NCI-H146 (cell line): Measurements from ENCODE around the gene CDKAL1.
A peak's percentile ranks its signal among the peaks of the same experiment; 100 is the strongest.
"Not testable (repeated sequence)": the region's sequence is repeated elsewhere in the genome, so short reads cannot be mapped to it uniquely, and the experiment has no call there.

ENCODE experiments used
- DNase-seq: peaks from one replicate; lab custom pipeline; 2025; lab: John Stamatoyannopoulos, UW

The CDKAL1 gene

DNA sequence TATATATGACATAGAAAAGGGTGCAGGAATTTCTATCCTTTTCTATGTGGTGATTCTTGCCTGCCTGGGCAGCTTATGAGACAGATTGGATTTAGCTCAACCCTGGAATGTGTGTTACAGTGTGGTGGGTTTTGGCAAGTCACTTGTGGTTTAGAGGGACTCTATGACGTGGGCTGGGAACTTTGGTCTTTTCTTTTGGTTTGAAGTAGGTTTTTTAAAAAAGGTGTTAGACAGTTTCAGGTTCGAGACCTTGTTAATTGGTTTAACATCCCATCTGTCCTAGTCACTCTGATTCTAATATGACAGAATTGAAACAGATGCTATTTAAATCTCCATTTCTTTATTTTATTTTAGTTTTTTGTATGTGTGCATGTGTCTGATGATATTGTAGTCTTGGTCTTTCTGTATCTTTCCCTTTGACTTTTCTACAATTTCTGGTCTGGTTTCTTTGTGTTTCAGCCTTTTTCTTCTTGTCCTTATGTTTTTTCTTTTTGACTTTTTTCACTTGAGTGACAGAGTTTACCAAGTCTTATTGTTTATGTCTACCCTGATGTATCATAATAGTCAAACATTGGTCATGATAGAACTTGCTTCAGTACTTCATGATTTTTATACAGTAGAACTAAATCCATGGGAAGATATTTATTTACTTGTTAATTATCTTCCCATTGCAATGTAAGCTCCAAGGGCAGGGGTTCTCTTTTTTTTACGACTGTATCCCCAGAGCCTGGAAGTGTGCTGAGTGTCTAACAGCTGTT, 174.3 kb downstream of the CDKAL1 start:
- no peak for DNase-seq

GRCh38 chr6:20709451-20709850, 175.2 kb downstream of the CDKAL1 start:
- DNase-seq = no peak

GRCh38 chr6:20710341-20710740, 176.1 kb downstream of the CDKAL1 start:
- DNase-seq = no peak

GRCh38 chr6:20711518-20711917, 177.3 kb downstream of the CDKAL1 start:
- no peak for DNase-seq

GRCh38 chr6:20712011-20712410, 177.8 kb downstream of the CDKAL1 start:
- no peak for DNase-seq

- DNase-seq = no peak
Observed at GRCh38 chr6:20715135-20715806, 181.0 kb downstream of the CDKAL1 start.

DNA sequence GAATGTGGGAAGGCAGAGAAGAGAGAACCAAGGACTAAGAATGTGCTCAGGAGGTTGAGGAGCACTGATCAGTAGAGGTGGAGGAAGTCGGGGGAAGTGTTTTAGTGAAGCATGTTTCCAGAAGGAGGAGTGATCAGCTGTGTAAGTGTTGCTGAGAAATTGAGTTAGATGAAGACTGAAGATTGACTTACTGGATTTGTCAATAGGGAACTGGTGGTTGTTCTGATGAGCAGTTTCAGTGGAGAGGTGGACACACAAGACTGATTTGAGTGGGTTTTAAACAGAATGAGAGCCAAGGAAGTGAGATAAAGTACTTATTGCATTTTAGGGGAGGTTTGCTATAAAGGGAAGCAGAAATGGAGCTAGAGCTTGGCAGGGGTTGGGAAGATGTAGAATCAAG, 182.6 kb downstream of the CDKAL1 start:
- no peak for DNase-seq

DNA sequence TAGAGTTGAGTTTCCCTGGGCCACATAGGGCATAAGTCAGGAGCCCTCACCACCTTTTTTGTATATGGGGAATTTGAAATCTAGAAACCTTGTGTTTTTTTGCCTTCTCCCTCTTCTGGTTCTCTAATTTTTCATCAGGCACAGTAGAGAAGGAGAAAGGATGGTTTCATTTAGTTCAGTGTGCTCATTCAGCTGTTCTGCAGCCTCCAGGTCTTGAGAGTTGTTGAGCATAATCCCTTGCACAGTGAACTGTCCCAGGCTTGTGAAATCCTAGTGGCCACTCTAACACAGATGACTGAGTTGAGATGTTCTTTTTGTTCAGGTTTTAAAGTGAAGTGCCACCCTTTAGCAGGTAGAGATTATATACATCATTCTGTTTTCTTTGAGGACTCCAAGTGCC, 183.5 kb downstream of the CDKAL1 start:
- no peak for DNase-seq

- no peak for DNase-seq
Observed at GRCh38 chr6:20718705-20719653, 184.7 kb downstream of the CDKAL1 start.

- no peak for DNase-seq
Observed at GRCh38 chr6:20719980-20720379, 185.7 kb downstream of the CDKAL1 start.

GRCh38 chr6:20721121-20721520, 186.9 kb downstream of the CDKAL1 start:
- DNase-seq = not testable (repeated sequence)

- no peak for DNase-seq
Observed at GRCh38 chr6:20722455-20722854, 188.2 kb downstream of the CDKAL1 start.

DNA sequence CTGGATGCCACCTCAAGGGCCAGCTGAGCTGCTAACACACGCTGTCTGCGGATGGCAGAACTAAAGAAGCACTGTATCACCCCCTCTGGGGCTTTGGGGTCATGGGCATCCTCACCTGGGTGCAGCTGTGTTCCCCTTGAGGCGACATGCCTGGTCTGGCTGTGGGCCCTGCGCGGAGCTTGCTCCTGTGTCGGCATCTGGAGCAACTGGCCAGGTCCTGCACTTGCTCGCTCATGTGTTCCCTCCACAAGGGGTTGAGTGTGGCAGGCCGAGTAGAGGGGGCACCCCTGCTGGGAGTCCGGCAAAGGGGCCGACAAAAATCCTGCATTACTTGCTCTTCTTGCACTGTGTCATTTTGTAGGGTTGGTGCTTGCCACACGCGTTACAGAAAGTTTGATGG, 189.0 kb downstream of the CDKAL1 start:
- DNase-seq = no peak

DNA sequence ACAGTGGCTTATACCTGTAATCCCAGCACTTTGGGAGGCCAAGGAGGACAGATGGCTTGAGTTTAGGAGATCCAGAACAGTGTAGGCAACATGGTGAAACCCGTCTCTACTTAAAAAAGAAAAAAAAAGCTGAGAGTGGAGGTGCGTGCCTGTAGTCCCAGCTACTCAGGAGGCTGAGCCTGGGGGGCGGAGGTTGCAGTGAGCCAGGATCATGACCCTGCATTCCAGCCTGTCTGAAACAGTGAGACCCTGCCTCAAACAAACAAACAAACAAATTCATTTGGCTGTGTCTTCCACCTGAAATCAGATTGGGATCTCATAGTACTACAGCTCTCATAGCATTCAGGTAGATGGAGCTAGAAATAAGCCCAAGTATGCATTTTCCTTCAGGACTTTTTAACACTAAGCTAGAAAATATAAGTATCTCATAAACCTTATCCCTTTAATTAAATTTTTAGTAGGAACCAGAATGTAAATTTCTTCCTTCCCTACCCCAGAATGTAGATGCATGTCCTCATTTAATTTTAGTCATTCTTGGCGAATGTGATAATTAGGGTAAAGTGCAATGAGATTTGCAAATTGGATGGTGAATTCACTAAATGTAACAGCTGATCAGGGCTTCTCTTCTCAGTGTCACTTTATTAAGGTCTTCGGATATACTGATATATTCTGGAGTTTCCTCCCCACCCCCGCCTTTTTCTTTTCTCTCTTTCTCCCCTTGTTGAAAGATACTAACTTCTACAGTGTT, 190.4 kb downstream of the CDKAL1 start:
- DNase-seq = no peak

- not testable (repeated sequence) for DNase-seq
Observed at GRCh38 chr6:20725235-20725634, 191.0 kb downstream of the CDKAL1 start.

DNA sequence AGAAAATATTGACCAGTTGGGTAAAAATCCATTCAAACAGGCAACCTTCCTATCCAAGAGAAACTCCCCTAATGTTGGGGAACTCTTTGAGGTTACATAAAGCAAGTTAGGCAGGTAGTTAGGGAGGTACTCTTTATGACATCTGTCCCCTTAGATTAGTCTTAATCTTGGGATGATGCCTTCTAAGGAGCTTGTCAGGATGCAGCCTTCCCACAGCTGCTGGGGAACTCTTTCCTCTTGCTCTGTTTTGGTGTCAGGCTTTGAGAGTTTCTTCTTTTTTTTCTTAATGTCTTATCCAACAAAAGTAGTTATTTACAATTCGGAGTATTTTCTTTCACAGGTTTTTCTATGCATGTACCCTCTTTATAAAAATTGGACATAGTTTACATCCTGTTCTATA, 194.8 kb downstream of the CDKAL1 start:
- no peak for DNase-seq

DNA sequence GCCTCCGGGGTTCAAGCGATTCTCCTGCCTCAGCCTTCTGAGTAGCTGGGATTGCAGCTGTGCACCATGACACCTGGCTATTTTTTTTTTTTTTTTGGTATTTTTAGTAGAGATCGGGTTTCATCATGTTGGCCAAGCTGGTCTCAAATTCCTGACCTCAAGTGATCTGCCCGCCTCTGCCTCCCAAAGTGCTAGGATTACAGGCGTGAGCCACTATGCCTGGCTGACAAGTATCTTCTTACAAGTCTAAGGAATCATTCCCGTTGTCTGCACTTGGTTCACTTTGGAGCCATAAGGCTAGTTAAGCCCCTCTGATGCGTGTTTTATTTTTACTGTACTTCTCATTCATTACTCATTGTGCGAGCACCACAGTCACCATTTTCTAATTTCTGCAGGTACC, 198.1 kb downstream of the CDKAL1 start:
- DNase-seq = peak; percentile 52

DNA sequence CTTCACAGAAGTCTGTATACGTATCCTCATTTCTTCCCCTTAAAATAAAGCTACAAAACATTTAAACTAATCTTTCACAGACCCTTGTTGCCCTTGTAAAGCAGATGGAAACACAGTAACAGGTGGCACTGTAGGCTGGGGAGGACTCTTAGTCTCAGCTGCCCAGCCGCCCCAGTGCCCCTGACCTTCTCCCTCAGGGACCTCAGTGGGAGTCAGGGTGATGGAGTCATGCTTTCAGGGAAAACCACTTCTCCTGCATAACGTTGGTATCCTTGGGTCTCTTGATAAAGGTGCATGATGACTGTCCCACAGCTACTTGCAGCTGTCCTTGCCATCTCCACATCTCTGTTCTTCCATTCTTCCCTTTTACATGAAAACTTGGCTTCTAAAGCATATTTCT, 198.6 kb downstream of the CDKAL1 start:
- peak; percentile 11 for DNase-seq

GRCh38 chr6:20737912-20738311, 203.7 kb downstream of the CDKAL1 start:
- DNase-seq = no peak

DNA sequence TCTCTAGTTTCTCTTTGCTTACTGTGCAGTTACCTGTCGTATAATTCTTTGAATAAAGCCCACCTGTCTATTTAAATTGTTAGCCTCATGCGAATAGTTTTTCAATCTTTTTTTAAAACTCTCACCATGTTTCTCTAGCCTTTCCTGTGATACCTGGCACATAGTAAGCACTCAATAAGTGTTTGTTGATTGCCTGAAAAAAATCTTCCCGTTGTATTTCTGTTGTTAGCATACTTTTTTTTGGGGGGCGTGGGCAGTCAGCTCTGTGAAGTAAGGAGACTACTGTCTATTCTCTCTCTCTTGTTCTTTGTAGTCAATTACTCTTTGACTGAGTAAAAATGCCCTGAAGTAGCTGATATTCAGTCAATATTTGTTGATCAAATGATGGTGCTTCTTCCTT, 205.8 kb downstream of the CDKAL1 start:
- no peak for DNase-seq

- DNase-seq = no peak
Observed at GRCh38 chr6:20740727-20741126, 206.5 kb downstream of the CDKAL1 start.

DNA sequence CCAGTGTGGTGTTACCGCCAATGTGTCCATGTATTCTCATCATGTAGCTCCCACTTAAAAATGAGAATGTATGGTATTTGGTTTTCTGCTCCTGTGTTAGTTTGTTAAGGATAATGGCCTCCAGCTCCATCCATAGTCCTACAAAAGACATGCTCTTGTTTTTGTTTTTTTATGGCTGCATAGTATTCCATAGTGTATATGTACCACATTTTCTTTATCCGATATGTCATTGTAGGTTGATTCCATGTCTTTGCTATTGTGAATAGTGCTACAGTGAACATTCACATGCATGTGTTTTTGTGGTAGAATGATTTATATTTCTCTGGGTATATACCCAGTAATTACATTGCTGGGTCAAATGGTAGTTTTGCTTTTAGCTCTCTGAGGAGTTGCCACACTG, 207.2 kb downstream of the CDKAL1 start:
- no peak for DNase-seq
